NT2/D1 (cell line): ENCODE data around the gene VTI1B.
A peak's percentile ranks its signal among the peaks of the same experiment; 100 is the strongest.

ENCODE experiments used
- DNase-seq: peaks from one replicate; pipeline ENCODE4 v3.0.0-alpha.2; 2011; ENCODE audit warnings: low read depth, low spot score
- H3K27me3 ChIP-seq: 2 replicates; pipeline ENCODE4 v1.6.0; 2011; ENCODE audit warnings: mild to moderate bottlenecking; ENCODE audit not compliant: insufficient read length, insufficient read depth
- H3K36me3 ChIP-seq: 2 replicates; pipeline ENCODE4 v1.6.1; 2011; ENCODE audit warnings: mild to moderate bottlenecking, low read length, mixed read lengths; ENCODE audit not compliant: insufficient read depth, insufficient read length
- H3K4me1 ChIP-seq: 2 replicates; pipeline ENCODE4 v1.5.1; 2011; ENCODE audit not compliant: insufficient read depth, insufficient read length
- H3K4me3 ChIP-seq: 2 replicates; pipeline ENCODE4 v1.5.1; 2011; ENCODE audit warnings: low read depth; ENCODE audit not compliant: insufficient read length
- H3K9ac ChIP-seq: 2 replicates; pipeline ENCODE4 v1.6.0; 2011; ENCODE audit warnings: low read depth; ENCODE audit not compliant: insufficient read length
- H3K9me3 ChIP-seq: 2 replicates; pipeline ENCODE4 v1.5.1; 2011; ENCODE audit warnings: mild to moderate bottlenecking, low read length; ENCODE audit not compliant: insufficient read depth
- SUZ12 ChIP-seq: IDR thresholded peaks from 2 replicates; pipeline ENCODE4 v1.6.1; 2011; ENCODE audit not compliant: insufficient read length, insufficient read depth; ENCODE audit errors: extremely low read depth
- YY1 ChIP-seq: IDR thresholded peaks from 2 replicates; pipeline ENCODE4 v1.6.1; 2011; ENCODE audit not compliant: insufficient read length, insufficient read depth
- ZNF274 ChIP-seq: IDR thresholded peaks from 2 replicates; pipeline ENCODE4 v1.6.1; 2011; ENCODE audit warnings: mild to moderate bottlenecking, low read depth, low read length

VTI1B gene

DNA sequence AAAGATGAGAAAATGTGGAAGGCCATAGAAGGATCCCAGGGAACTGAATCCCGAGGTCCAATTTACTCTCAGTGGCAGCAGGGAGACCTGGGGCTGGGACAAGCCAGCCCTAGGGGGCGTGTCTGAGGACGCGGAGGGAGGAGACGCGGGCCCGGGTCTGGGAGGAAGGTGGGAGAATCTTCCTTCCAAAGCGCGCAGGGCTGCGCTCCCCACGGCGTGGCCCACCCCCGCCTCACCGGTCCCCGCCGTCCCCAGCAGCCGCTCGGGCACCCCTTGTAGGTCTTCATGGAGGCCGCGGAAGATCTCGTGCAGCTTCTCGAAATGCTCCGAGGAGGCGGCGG is 323 bp downstream of the VTI1B start:
- H3K27me3 ChIP-seq, result no peaks in the 10 kb centered on the region
- no peaks in the 10 kb centered on the region for H3K9me3 ChIP-seq
- peaks cover 2% of the 10 kb centered on the region for H3K4me1 ChIP-seq
- peak; percentile 38 for DNase-seq
- peak overlapping the region; percentile 94 for H3K9ac ChIP-seq
- TF ChIP-seq ZNF274 (no peak), YY1 (no peak), SUZ12 (no peak)
- peaks cover 22% of the 10 kb centered on the region for H3K36me3 ChIP-seq
- H3K4me3 ChIP-seq, result peak overlapping the region; percentile 84

DNA sequence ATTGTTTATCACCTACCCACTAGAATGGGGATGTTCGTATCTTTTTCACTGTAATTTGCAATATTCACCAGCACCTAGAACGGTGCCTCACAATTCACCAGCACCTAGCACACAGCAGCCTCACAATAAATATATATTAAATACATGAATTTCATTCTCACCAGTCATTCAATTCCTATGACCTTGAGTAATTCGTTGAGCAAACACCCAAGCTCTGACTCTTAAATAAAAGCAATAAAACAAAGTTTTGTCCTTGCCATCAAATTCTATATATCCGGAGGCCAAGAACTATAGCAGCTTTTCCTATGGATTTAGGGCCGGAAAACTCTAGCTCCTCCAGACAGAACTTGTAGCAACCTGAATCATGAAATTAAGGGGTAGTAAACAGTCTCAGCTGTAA is 981 bp downstream of the VTI1B start:
- no peaks in the 10 kb centered on the region for H3K27me3 ChIP-seq
- H3K9me3 ChIP-seq, result no peaks in the 10 kb centered on the region
- peak overlapping the region; percentile 94 for H3K9ac ChIP-seq
- TF ChIP-seq SUZ12, result no peak
- no peak for TF ChIP-seq ZNF274
- TF ChIP-seq YY1, result no peak
- peaks cover 16% of the 10 kb centered on the region for H3K36me3 ChIP-seq
- no peak for DNase-seq
- H3K4me1 ChIP-seq, result peaks cover 2% of the 10 kb centered on the region
- peak overlapping the region; percentile 84 for H3K4me3 ChIP-seq

DNA sequence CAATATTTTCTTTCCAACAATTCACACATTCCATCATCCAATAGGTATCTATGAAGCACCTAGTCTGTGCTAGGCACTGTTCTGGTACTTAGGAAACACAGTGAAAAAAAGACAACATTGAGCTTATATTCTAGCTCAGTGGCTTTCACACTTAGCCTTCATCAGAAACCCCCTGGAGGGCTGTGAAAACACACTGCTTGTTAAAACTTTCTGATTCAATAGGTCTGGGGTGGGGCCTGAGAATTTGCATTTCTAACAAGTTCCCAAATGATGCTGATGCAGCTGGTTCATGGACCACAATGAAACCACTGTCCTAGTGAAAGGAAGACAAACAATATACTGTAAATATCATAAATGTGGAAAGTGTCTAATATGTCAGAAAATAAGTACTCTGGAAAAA is 5.9 kb downstream of the VTI1B start:
- no peak for DNase-seq
- no peaks in the 10 kb centered on the region for H3K36me3 ChIP-seq
- no peak overlapping the region for H3K9ac ChIP-seq
- no peak overlapping the region for H3K4me3 ChIP-seq
- no peaks in the 10 kb centered on the region for H3K27me3 ChIP-seq
- TF ChIP-seq YY1 (no peak), SUZ12 (no peak)
- no peaks in the 10 kb centered on the region for H3K4me1 ChIP-seq
- no peaks in the 10 kb centered on the region for H3K9me3 ChIP-seq

DNA sequence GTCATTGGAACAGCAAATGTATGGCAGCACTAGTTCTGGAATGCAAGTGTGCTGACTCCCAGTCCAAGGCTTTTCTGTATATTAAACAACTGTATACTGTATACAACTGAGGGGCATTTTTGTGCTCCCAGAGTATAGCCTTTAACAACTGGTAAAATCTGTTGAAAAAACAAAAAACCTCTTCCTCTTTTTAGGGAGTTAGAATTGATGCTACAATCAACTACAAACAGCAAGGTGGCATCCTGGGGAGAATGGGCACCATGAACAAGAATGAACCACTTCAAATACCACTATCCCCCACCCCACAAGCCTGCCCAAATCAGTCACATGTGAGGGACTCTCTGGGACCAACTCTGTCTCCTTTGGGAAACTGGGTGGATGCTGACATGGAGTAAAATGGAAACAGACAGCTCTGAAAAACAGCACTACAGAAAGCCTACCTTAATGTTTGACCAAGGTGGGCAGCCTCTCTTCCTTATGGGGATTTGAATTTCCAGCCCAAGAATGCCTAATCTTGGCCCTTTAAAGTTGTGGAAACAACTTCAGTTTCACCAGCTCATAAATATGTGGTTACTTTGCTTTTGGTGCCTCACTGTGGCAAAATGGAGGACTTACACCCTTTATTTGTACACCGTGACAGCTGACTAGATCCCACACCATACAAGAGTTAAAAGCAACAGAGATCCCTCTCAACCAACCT is 7.5 kb downstream of the VTI1B start:
- Histone ChIP-seq H3K4me1 (no peaks in the 10 kb centered on the region), H3K9ac (no peak overlapping the region), H3K4me3 (no peak overlapping the region), H3K36me3 (peaks cover 3% of the 10 kb centered on the region), H3K27me3 (no peaks in the 10 kb centered on the region), H3K9me3 (no peaks in the 10 kb centered on the region)
- TF ChIP-seq SUZ12 (no peak), YY1 (no peak), ZNF274 (no peak)
- DNase-seq, result peak; percentile 15

DNA sequence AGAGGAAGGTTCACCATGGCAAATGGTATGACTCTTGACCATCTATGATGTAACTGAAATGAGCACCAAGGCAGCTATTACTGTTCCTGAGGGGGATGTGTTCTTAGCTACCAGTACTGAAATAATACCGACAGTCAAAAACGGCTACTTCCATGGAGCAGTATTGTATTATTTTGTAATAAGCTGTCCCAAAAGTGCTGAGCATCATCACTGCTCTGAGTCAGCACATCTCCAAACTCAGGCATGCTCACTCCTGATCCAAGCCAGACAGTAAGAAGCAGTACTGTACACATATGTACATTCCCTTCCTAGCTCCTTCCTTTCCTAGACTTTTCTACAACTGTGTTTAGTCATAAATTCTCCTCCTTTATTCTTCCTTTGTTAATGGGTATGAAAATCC is 8.6 kb downstream of the VTI1B start:
- Histone ChIP-seq H3K4me3 (no peak overlapping the region), H3K9me3 (no peaks in the 10 kb centered on the region), H3K27me3 (no peaks in the 10 kb centered on the region), H3K36me3 (peaks cover 3% of the 10 kb centered on the region), H3K9ac (no peak overlapping the region), H3K4me1 (no peaks in the 10 kb centered on the region)
- no peak for DNase-seq
- no peak for TF ChIP-seq ZNF274
- no peak for TF ChIP-seq YY1
- no peak for TF ChIP-seq SUZ12

DNA sequence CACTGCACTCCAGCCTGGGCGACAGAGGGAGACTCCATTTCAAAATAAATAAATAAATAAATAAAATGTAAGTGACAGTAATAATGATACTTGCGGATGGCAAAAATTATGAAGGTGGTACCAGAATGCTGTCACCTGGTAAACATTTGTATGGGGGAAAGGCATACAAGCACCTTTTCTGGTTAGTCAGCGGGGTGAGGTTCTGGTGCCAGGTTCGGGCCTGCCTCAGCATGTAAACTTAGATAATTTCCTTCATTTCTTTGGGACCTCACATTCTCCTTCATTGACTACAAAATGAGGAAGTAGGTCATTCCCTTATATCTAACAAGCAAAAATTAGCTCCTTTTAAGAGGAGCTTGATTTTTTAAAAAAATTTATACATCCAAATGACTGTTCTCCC is 10.8 kb downstream of the VTI1B start:
- H3K4me1 ChIP-seq, result no peaks in the 10 kb centered on the region
- TF ChIP-seq SUZ12, result no peak
- TF ChIP-seq ZNF274, result no peak
- TF ChIP-seq YY1, result no peak

DNA sequence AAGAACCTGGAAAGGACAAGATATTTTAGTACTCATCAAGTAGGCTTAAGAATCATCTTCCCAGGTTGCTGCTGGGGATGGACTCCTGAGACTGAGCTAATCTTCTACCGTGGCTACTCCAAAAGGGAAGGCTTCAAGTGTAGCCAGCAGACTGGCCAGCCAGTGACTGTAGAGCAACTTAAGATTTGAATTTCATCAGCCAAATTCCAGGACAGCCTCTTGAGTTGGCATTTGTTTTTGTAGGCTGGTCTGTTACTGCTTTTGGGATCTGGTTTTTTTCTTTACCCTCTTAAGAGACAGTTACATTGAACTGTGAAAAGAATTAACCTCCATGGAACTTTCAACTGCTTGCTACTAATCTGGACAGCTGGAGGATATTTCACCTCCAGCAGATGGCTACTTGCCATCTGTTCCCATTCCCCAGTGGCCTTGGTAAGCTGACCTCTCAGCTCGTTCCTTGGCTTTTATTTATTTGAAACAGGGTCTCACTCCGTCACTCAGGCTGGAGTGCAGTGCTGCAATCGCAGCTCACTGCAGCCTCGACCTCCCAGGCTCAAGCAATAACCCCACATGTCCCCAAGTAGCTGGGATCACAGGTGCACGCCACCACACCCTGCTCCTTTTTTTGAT is 20.7 kb downstream of the VTI1B start:
- H3K36me3 ChIP-seq, result peaks cover 84% of the 10 kb centered on the region

More for the DNA sequence above, 10.8 kb downstream of the VTI1B start:
- Histone ChIP-seq H3K36me3 (peaks cover 13% of the 10 kb centered on the region), H3K4me3 (no peak overlapping the region), H3K27me3 (no peaks in the 10 kb centered on the region), H3K9me3 (no peaks in the 10 kb centered on the region), H3K9ac (no peak overlapping the region)
- no peak for DNase-seq

DNA sequence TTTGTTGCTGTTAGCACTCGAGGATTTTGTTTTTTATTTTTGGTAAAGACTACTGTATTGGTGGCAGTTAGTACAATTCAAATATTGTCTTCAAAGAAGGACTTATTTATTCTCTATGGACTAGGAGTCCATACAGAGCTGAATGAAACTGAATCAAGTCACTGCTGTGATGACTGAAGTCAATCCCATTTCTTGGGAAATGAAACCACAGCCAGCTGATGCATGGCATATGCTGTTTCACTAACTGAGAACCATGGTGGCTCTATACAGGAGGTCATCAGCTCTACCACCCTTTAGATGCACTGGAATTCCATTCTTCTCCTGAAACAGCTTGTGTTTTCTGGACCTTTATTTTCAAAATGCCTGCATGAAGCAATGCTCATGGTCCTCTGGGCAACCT is 22.2 kb downstream of the VTI1B start:
- H3K9me3 ChIP-seq, result no peaks in the 10 kb centered on the region
- H3K4me1 ChIP-seq, result no peaks in the 10 kb centered on the region
- no peak overlapping the region for H3K4me3 ChIP-seq
- H3K27me3 ChIP-seq, result no peaks in the 10 kb centered on the region
- H3K9ac ChIP-seq, result no peak overlapping the region
- H3K36me3 ChIP-seq, result peaks cover 86% of the 10 kb centered on the region
- DNase-seq, result no peak
- no peak for TF ChIP-seq YY1
- TF ChIP-seq SUZ12, result no peak
- no peak for TF ChIP-seq ZNF274

More for the DNA sequence above, 20.7 kb downstream of the VTI1B start:
- no peaks in the 10 kb centered on the region for H3K4me1 ChIP-seq
- TF ChIP-seq ZNF274 (no peak), YY1 (no peak), SUZ12 (no peak)
- H3K4me3 ChIP-seq, result no peak overlapping the region
- no peaks in the 10 kb centered on the region for H3K9me3 ChIP-seq
- H3K9ac ChIP-seq, result no peak overlapping the region
- DNase-seq, result no peak
- no peaks in the 10 kb centered on the region for H3K27me3 ChIP-seq
